NOMO-1 treated with DMSO at 0.1 percent for 48 hours (cell line): ENCODE results near the gene WDR90.

ENCODE experiments used
- DNase-seq: peaks from one replicate; lab custom pipeline; 2025; ENCODE audit not compliant: unreplicated experiment; lab: John Stamatoyannopoulos, UW

The WDR90 gene

GRCh38 chr16:625977-626765 is 23.0 kb upstream of the WDR90 start:
- DNase-seq = no peak

- DNase-seq = no peak
These were observed 22.2 kb upstream of the WDR90 start for GRCh38 chr16:626787-627453.

- no peak for DNase-seq
These were observed 21.5 kb upstream of the WDR90 start for GRCh38 chr16:627454-628239.

DNA sequence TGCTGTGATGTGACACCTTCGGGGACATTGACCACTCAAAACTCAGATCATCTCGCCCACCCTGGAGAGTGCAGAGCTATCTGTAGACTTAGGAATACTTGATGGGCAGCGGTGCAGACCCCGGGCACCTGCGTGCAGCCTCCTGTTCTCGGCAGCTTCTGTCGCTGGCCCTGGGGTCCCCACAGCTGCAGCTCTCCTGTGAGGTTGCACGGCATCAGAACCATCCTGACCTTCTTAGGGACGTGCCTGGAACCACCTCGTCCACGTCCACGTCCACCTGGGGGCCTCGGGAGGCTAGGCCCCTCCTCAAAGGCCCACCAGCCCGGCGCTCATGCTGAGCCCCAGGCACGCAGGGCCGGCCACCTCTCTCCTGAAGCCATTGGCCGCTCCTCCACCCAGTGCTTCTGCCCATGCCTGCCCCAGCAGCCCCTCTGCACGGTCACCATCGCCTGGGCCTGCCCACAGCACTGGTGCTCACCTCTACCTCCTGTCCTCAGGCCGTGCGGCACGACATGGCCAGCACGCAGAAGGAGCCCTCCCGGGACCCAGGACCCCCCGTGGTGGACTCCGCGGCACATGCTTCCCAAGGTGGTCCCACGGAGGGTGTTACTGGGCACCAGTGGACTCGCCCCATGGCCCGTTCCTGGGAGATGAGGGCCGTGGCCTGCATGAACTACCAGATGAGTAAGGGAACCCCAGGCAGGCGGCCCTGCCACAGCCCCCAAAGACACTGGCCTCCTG is 20.7 kb upstream of the WDR90 start:
- no peak for DNase-seq

GRCh38 chr16:629185-629832 is 19.9 kb upstream of the WDR90 start:
- no peak for DNase-seq

DNA sequence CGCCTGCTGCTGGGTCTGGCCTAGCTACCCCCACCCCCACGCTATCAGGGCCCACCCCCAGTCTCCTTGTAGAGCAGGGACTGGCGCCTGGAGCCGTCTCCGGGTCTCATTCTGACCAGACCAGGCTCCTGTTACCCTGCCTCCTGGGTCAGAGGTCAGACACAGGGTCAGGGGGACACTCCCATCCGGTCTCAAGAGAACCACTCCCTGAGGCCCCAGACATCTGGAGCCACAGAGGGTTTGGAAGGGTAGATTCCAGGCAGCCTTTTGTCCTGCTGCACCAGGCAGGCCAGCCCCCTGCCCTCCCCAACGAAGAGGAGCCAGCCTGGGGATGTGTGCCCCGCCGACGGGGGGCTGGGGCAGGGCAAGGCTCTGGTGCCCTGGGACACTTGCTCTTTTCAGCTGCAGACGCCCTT is 19.3 kb upstream of the WDR90 start:
- DNase-seq = no peak

GRCh38 chr16:630249-630814 is 18.8 kb upstream of the WDR90 start:
- no peak for DNase-seq

DNA sequence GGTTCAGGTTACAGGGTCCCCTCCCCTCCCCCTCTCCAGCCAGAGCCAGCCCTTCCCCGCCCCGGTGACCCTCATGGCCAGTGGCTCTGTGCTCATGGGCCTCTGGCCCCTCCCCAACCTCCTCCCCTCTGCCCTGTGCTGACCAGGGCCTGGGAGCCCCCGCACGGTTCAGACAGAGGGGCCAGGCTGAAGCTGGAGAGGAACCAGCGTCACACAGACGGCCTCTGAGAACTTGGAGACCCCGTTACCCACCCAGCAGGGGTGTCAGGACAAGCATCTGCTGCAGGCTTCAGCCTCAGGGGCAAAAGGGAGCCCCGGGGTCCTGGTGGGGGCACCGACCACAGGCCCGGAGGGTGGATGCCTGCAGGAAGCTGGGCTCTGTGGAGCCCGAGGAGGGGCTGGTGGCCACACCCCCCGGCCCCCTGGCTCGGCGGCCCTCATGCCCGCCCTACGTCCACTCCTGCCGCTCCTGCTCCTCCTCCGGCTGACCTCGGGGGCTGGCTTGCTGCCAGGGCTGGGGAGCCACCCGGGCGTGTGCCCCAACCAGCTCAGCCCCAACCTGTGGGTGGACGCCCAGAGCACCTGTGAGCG is 18.3 kb upstream of the WDR90 start, which contains the start of gene WFIKKN1:
Gene WFIKKN1, plus strand, starts transcription at position 171 of the 591 bp plus-strand sequence. Its CDS starts 269 bp downstream, at position 440.
- DNase-seq = no peak

- DNase-seq = no peak
These were observed 17.3 kb upstream of the WDR90 start for GRCh38 chr16:631808-632358.

DNA sequence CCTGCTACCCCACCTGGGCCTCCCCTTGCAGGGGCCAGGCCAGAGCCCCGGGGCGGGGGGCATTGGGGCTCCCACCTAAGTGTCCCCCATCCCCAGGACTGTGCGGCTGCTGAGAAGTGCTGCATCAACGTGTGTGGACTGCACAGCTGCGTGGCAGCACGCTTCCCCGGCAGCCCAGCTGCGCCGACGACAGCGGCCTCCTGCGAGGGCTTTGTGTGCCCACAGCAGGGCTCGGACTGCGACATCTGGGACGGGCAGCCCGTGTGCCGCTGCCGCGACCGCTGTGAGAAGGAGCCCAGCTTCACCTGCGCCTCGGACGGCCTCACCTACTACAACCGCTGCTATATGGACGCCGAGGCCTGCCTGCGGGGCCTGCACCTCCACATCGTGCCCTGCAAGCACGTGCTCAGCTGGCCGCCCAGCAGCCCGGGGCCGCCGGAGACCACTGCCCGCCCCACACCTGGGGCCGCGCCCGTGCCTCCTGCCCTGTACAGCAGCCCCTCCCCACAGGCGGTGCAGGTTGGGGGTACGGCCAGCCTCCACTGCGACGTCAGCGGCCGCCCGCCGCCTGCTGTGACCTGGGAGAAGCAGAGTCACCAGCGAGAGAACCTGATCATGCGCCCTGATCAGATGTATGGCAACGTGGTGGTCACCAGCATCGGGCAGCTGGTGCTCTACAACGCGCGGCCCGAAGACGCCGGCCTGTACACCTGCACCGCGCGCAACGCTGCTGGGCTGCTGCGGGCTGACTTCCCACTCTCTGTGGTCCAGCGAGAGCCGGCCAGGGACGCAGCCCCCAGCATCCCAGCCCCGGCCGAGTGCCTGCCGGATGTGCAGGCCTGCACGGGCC is 16.5 kb upstream of the WDR90 start:
- no peak for DNase-seq

DNA sequence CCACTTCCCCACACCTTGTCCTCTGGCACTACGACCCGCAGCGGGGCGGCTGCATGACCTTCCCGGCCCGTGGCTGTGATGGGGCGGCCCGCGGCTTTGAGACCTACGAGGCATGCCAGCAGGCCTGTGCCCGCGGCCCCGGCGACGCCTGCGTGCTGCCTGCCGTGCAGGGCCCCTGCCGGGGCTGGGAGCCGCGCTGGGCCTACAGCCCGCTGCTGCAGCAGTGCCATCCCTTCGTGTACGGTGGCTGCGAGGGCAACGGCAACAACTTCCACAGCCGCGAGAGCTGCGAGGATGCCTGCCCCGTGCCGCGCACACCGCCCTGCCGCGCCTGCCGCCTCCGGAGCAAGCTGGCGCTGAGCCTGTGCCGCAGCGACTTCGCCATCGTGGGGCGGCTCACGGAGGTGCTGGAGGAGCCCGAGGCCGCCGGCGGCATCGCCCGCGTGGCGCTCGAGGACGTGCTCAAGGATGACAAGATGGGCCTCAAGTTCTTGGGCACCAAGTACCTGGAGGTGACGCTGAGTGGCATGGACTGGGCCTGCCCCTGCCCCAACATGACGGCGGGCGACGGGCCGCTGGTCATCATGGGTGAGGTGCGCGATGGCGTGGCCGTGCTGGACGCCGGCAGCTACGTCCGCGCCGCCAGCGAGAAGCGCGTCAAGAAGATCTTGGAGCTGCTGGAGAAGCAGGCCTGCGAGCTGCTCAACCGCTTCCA is 15.7 kb upstream of the WDR90 start:
- DNase-seq = no peak

DNA sequence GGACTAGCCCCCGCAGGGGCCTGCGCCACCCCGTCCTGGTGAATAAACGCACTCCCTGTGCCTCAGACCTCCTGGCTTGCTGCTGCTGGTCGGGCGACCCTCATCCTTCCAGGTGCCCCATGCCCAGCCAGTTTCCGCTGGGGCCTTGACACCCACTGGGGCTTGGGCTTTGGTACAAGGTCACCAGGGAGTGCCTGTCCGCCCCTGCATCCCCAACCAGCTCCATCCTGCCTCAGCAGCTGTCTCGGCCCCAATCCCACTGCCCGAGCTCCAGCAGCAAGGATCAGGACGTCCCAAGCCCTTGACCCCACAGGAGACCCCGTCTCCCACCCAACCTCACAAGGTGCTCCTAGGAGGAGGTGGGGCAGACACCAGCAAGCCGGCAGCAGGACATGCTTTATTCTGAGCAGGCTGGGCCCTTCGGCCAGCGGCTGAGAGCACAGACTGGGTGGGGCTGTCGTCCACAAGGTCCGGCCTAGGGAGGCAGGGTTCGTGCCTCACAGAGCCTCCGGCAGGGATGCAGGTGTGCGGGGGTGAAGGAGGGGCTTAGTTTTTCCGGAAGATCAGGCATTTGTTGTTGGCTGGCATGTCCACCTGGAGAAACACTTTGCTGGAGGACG is 15.0 kb upstream of the WDR90 start:
- DNase-seq = no peak

DNA sequence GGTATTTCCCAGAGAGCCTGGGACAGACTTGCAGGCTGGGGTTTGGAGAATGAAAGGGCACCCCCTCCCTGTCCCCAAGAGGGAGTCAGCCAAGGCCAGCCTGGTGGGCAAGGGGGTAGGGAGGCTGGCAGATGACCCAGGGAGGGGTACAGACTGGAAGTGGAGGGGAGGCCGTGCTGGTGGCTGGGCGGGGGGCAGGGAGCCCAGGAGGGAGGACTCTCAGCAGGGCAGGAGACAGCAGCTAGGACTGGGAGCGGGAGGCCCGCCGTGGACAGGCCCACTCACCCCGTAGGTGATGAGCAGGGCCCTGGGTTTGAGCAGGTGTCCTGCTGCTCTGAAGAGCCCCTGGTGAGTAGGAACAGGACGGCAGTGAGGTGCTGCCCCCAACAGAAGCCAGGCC is 14.2 kb upstream of the WDR90 start:
- DNase-seq = no peak

DNA sequence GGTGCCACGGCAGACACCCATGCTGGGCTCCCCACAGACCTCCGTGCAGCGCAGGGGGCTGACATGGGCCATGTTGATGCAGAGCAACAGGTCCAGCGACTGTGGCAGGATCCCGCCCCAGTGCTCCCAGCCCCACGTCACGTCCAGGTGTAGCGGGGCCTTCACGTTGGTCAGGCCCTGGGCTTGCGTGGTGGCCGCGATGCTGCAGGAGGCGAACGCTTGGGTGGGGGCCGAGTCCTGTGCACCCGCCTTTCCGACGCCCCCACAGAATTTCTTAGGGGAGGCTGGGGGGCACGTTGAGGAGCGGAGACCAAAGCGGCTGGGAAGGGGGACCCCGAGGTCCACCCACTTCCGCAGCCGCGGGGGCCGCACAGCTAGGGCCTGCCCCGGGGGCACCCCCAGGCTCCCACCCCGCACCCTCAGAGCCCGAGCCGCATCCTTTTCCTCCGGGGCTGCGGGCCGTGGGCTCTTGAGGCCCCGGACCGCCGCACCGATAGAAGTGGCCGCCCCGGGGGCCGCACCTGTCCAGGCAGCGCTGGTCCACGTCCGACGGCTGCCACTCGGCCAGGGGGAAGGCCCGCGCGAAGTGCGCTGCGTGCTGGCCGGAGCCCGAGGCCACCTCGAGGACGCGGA is 13.5 kb upstream of the WDR90 start:
- no peak for DNase-seq

DNA sequence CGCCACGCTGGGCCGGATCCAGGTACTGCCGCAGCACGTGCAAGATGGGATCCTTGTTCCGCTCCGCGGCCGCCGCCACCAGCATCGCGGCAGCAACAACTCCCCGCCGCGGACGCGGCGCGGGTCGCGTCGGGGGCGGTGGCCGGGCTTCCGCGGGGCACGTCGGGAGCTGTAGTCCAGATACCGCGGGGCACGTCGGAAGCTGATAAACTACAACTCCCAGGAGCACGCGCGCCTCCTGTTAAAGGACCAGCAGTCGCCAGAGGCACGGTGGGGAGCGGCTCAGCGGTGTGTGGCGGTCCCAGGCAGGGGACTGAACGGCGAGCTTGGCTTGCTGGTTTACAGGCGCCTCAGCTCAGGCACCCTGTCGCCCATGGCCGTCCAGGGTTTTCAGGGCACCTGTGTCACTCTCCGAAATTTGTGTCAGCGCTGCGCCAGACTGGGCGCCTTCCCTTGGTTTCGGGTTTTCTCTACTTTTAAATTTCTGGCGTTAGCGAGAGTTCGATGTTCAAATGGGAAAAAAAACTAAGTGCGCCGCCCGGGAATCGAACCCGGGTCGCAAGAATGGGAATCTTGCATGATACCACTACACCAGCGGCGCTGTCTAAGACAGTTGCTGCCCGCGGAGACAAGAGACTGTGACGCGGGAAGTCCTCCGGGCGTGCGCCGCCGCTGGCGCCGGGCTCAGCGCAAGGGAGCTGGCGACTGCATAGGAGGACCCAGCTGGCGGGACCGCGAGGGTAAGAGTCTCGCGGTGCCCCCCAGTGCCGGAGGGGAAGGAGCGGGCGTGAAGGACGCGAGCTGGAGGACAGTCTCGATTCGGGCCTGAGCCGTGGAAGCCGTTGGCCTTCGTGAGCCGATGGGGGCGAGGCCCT is 12.7 kb upstream of the WDR90 start, which contains the start of gene METTL26:
Gene METTL26, minus strand, starts transcription at position 100 of the 875 bp plus-strand sequence. Its CDS starts 15 bp downstream, at position 85.
- peak; percentile 93 for DNase-seq
